ENCODE data around the gene PPP6R3. TPM values are rescaled to one million over a fixed set of nuclear protein-coding genes. Genes with fewer than 3 reads are reported as not detected.
"Not testable (repeated sequence)": the region's sequence is repeated elsewhere in the genome, so short reads cannot be mapped to it uniquely, and the experiment has no call there.

Gene PPP6R3
- total and polyA plus RNA-seq, 11 donors, result 23.2 to 93.8 (median 81.2) TPM

GRCh38 chr11:68457216-68457897 is 3.2 kb upstream of the PPP6R3 start:
- Histone ChIP-seq H3K27ac (no peak overlapping the region), H3K27me3 (no peaks in the 10 kb centered on the region), H3K36me3 (no peaks in the 10 kb centered on the region), H3K4me1 (peaks cover 0 to 15% (median 9%) of the 10 kb centered on the region in 12 donors), H3K9me3 (no peaks in the 10 kb centered on the region), H3K4me3 (no peak overlapping the region)
- intact Hi-C loops (cut with DNase I), result loop anchor here in 1 of 10 donors (5.0 kb wide), 1 partner anchor 160 kb away; no protein-coding TSS in a partner anchor
- WGBS, 4 donors, result 77 to 86% (median 82%) methylated on average over 4 to 8 of the region's 8 CpGs
- TF ChIP-seq CTCF (IDR thresholded peaks at IDR 0.05) (no peak), POLR2A (IDR thresholded peaks at IDR 0.05) (no peak)
- ATAC-seq (no peak), DNase-seq (no peak)

- no peak for ATAC-seq
- Histone ChIP-seq H3K4me1 (peaks cover 0 to 19% (median 14%) of the 10 kb centered on the region in 12 donors), H3K36me3 (no peaks in the 10 kb centered on the region), H3K9me3 (no peaks in the 10 kb centered on the region), H3K27ac (no peak overlapping the region), H3K27me3 (no peaks in the 10 kb centered on the region), H3K4me3 (no peak overlapping the region)
- TF ChIP-seq POLR2A (IDR thresholded peaks at IDR 0.05) (no peak), CTCF (IDR thresholded peaks at IDR 0.05) (no peak)
- intact Hi-C loops (cut with DNase I), result loop anchor here in 1 of 10 donors (5.0 kb wide), 1 partner anchor 161 kb away; no protein-coding TSS in a partner anchor
- DNase-seq, result no peak
- 87 to 93% (median 89%) methylated on average over 7 of the region's 7 CpGs for WGBS, 4 donors
Measured at GRCh38 chr11:68457898-68458249, 2.7 kb upstream of the PPP6R3 start.

- ATAC-seq, H3K4me3 ChIP-seq, H3K27ac ChIP-seq, H3K9me3 ChIP-seq, H3K36me3 ChIP-seq, H3K27me3 ChIP-seq, DNase-seq: not testable (repeated sequence)
- WGBS, 4 donors, result 85 to 89% (median 88%) methylated on average over 6 of the region's 6 CpGs
- peaks cover 0 to 24% (median 19%) of the 10 kb centered on the region in 12 donors for H3K4me1 ChIP-seq
- intact Hi-C loops (cut with DNase I), result loop anchor here in 1 of 10 donors (5.0 kb wide), 1 partner anchor 161 kb away; no protein-coding TSS in a partner anchor
Measured at GRCh38 chr11:68458340-68458739, 2.2 kb upstream of the PPP6R3 start.

GRCh38 chr11:68459886-68460740 is 439 bp upstream of the PPP6R3 start:
- 1 to 5% (median 4%) methylated on average over 31 to 56 of the region's 56 CpGs for WGBS, 4 donors
- peak overlapping the region; percentile 91 to 99 (median 96) for H3K27ac ChIP-seq
- H3K4me1 ChIP-seq, result peaks cover 2 to 42% (median 36%) of the 10 kb centered on the region in 12 donors
- DNase-seq (peak; percentile 97 to 99 (median 98)), ATAC-seq (peak; percentile 93 to 96 (median 94))
- intact Hi-C loops (cut with DNase I), result loop anchor here in 8 of 10 donors (5.0 to 10.0 kb wide), 9 partner anchors 47 to 163 kb away; no protein-coding TSS in a partner anchor
- no peaks in the 10 kb centered on the region for H3K36me3 ChIP-seq
- no peaks in the 10 kb centered on the region for H3K27me3 ChIP-seq
- H3K4me3 ChIP-seq, result peak overlapping the region; percentile 71 to 99 (median 94)
- TF ChIP-seq POLR2A (IDR thresholded peaks at IDR 0.05) (no peak), CTCF (IDR thresholded peaks at IDR 0.05) (no peak)
- no peaks in the 10 kb centered on the region for H3K9me3 ChIP-seq

All from heart left ventricle (tissue), 16 donors.